ENCODE results near the gene FRAT1.

The FRAT1 gene

GRCh38 chr10:97347317-97347716 lies 28.2 kb downstream of the FRAT1 start:
- Histone ChIP-seq H3K27ac (no peak overlapping the region), H3K4me3 (IDR thresholded peaks at IDR 0.05; ENCODE audit: insufficient read depth, low read depth, low read length) (no peak overlapping the region), H2AFZ (ENCODE audit: low read depth) (no peak overlapping the region), H3K4me2 (no peak overlapping the region), H4K20me1 (ENCODE audit: insufficient read depth) (no peaks in the 10 kb centered on the region), H3K36me3 (ENCODE audit: insufficient read depth) (no peaks in the 10 kb centered on the region), H3K9ac (no peak overlapping the region), H3K27me3 (ENCODE audit: insufficient read depth, low read depth) (no peaks in the 10 kb centered on the region), H3K79me2 (ENCODE audit: insufficient read depth, low read depth) (no peaks in the 10 kb centered on the region), H3K4me1 (ENCODE audit: low read depth, poor library complexity, severe bottlenecking) (no peaks in the 10 kb centered on the region)
- TF ChIP-seq CTCF (conservative IDR thresholded peaks at IDR 0.05; ENCODE audit: low read depth, low read length), result no peak

- H3K79me2 ChIP-seq (ENCODE audit: insufficient read depth, low read depth), result no peaks in the 10 kb centered on the region
- H3K4me1 ChIP-seq (ENCODE audit: low read depth, poor library complexity, severe bottlenecking), result no peaks in the 10 kb centered on the region
- no peak overlapping the region for H2AFZ ChIP-seq (ENCODE audit: low read depth)
- H3K36me3 ChIP-seq (ENCODE audit: insufficient read depth), result no peaks in the 10 kb centered on the region
- no peaks in the 10 kb centered on the region for H3K27me3 ChIP-seq (ENCODE audit: insufficient read depth, low read depth)
- no peak overlapping the region for H3K4me3 ChIP-seq (IDR thresholded peaks at IDR 0.05; ENCODE audit: insufficient read depth, low read depth, low read length)
- no peaks in the 10 kb centered on the region for H4K20me1 ChIP-seq (ENCODE audit: insufficient read depth)
- no peak overlapping the region for H3K9ac ChIP-seq
- no peak overlapping the region for H3K4me2 ChIP-seq
- no peak for TF ChIP-seq CTCF (conservative IDR thresholded peaks at IDR 0.05; ENCODE audit: low read depth, low read length)
- no peak overlapping the region for H3K27ac ChIP-seq
Observed at GRCh38 chr10:97349752-97350513, 30.9 kb downstream of the FRAT1 start.

- Histone ChIP-seq H4K20me1 (ENCODE audit: insufficient read depth) (no peaks in the 10 kb centered on the region), H3K27ac (no peak overlapping the region), H2AFZ (ENCODE audit: low read depth) (no peak overlapping the region), H3K79me2 (ENCODE audit: insufficient read depth, low read depth) (no peaks in the 10 kb centered on the region), H3K36me3 (ENCODE audit: insufficient read depth) (no peaks in the 10 kb centered on the region), H3K4me2 (no peak overlapping the region), H3K4me1 (ENCODE audit: low read depth, poor library complexity, severe bottlenecking) (peaks cover 9% of the 10 kb centered on the region), H3K27me3 (ENCODE audit: insufficient read depth, low read depth) (no peaks in the 10 kb centered on the region), H3K4me3 (IDR thresholded peaks at IDR 0.05; ENCODE audit: insufficient read depth, low read depth, low read length) (no peak overlapping the region), H3K9ac (no peak overlapping the region)
- no peak for TF ChIP-seq CTCF (conservative IDR thresholded peaks at IDR 0.05; ENCODE audit: low read depth, low read length)
Observed at GRCh38 chr10:97353945-97354344, 34.9 kb downstream of the FRAT1 start.

GRCh38 chr10:97355571-97355975 lies 36.5 kb downstream of the FRAT1 start:
- H3K4me2 ChIP-seq, result no peak overlapping the region
- no peaks in the 10 kb centered on the region for H3K27me3 ChIP-seq (ENCODE audit: insufficient read depth, low read depth)
- TF ChIP-seq CTCF (conservative IDR thresholded peaks at IDR 0.05; ENCODE audit: low read depth, low read length), result no peak

More at GRCh38 chr10:97355571-97355975, 36.5 kb downstream of the FRAT1 start:
- Histone ChIP-seq H4K20me1 (ENCODE audit: insufficient read depth) (no peaks in the 10 kb centered on the region), H3K4me3 (IDR thresholded peaks at IDR 0.05; ENCODE audit: insufficient read depth, low read depth, low read length) (no peak overlapping the region), H3K27ac (no peak overlapping the region), H2AFZ (ENCODE audit: low read depth) (no peak overlapping the region), H3K36me3 (ENCODE audit: insufficient read depth) (no peaks in the 10 kb centered on the region; the same call in 1 of the 2 replicates), H3K9ac (no peak overlapping the region), H3K4me1 (ENCODE audit: low read depth, poor library complexity, severe bottlenecking) (peaks cover 9% of the 10 kb centered on the region), H3K79me2 (ENCODE audit: insufficient read depth, low read depth) (no peaks in the 10 kb centered on the region)
